GM23338 (cell line): Measurements from ENCODE around the gene FOXI2.

Experiments used
- TF ChIP-seq, protein P1 (sequence below), 2 experiments: fragments of 200-600 bp in 1 of 2; sonication (generic) in 1 of 2; conservative IDR thresholded peaks; 2 replicates each; pipeline versions ENCODE4 v1.5.1 to v1.6.1; 2016 to 2017; ENCODE audit warnings: antibody characterized with exemption in 2 of 2, low read depth in 2 of 2, mild to moderate bottlenecking in 2 of 2, moderate library complexity in 1 of 2
- TF ChIP-seq, protein P2 (sequence below): IDR thresholded peaks from one replicate; pipeline ENCODE4 v1.6.1; 2018; ENCODE audit warnings: antibody characterized with exemption; ENCODE audit not compliant: unreplicated experiment

DNA sequence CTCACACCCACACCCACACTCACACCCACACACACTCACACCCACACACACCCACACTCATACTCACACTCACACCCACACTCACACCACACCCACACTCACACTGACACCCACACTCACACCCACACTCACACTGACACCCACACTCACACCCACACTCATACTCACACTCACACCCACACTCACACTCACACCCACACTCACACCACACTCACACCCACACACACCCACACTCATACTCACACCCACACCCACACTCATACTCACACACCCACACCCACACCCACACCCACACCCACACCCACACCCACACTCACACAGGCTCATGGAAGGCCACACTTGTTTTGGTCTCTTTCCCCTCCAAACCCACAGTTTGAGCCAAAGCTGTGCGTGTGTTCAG is 2.9 kb downstream of the FOXI2 start:
- TF ChIP-seq, protein P1, sequence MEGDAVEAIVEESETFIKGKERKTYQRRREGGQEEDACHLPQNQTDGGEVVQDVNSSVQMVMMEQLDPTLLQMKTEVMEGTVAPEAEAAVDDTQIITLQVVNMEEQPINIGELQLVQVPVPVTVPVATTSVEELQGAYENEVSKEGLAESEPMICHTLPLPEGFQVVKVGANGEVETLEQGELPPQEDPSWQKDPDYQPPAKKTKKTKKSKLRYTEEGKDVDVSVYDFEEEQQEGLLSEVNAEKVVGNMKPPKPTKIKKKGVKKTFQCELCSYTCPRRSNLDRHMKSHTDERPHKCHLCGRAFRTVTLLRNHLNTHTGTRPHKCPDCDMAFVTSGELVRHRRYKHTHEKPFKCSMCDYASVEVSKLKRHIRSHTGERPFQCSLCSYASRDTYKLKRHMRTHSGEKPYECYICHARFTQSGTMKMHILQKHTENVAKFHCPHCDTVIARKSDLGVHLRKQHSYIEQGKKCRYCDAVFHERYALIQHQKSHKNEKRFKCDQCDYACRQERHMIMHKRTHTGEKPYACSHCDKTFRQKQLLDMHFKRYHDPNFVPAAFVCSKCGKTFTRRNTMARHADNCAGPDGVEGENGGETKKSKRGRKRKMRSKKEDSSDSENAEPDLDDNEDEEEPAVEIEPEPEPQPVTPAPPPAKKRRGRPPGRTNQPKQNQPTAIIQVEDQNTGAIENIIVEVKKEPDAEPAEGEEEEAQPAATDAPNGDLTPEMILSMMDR (conservative IDR thresholded peaks at IDR 0.05; ENCODE audit: low read depth in 2 of 2), result no peak
- TF ChIP-seq, protein P2, sequence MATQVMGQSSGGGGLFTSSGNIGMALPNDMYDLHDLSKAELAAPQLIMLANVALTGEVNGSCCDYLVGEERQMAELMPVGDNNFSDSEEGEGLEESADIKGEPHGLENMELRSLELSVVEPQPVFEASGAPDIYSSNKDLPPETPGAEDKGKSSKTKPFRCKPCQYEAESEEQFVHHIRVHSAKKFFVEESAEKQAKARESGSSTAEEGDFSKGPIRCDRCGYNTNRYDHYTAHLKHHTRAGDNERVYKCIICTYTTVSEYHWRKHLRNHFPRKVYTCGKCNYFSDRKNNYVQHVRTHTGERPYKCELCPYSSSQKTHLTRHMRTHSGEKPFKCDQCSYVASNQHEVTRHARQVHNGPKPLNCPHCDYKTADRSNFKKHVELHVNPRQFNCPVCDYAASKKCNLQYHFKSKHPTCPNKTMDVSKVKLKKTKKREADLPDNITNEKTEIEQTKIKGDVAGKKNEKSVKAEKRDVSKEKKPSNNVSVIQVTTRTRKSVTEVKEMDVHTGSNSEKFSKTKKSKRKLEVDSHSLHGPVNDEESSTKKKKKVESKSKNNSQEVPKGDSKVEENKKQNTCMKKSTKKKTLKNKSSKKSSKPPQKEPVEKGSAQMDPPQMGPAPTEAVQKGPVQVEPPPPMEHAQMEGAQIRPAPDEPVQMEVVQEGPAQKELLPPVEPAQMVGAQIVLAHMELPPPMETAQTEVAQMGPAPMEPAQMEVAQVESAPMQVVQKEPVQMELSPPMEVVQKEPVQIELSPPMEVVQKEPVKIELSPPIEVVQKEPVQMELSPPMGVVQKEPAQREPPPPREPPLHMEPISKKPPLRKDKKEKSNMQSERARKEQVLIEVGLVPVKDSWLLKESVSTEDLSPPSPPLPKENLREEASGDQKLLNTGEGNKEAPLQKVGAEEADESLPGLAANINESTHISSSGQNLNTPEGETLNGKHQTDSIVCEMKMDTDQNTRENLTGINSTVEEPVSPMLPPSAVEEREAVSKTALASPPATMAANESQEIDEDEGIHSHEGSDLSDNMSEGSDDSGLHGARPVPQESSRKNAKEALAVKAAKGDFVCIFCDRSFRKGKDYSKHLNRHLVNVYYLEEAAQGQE, result no peak
